BJ (cell line): ENCODE measurements around the gene ALX4. TPM values are rescaled to one million over a fixed set of nuclear protein-coding genes. Genes with fewer than 3 reads are reported as not detected.

Experiments
- CTCF ChIA-PET: fragments of 350-600 bp; formaldehyde crosslinking; extraction: SDS; loops from one replicate; lab custom pipeline; 2021; ENCODE audit warnings: antibody characterized with exemption, inconsistent platforms; lab: Yijun Ruan, JAX
- POLR2A ChIA-PET: fragments of 300-600 bp; sonication (Branson Sonifier 250); formaldehyde crosslinking; extraction: SDS; loops from one replicate; lab custom pipeline; 2021; ENCODE audit warnings: antibody characterized with exemption; lab: Charles Lee
- DNase-seq: peaks from one replicate; pipeline ENCODE4 v3.0.0-alpha.2; 2011; ENCODE audit warnings: low read depth
- H3K27me3 ChIP-seq: 2 replicates; pipeline ENCODE4 v1.6.0; 2011; ENCODE audit warnings: low read length; ENCODE audit not compliant: control insufficient read depth, insufficient read depth
- H3K36me3 ChIP-seq: 2 replicates; pipeline ENCODE4 v1.5.1; 2011; ENCODE audit warnings: low read length; ENCODE audit not compliant: control insufficient read depth, insufficient read depth
- H3K4me3 ChIP-seq: 2 replicates; pipeline ENCODE4 v1.5.1; 2011; ENCODE audit warnings: low read depth, mild to moderate bottlenecking, control low read depth, low read length
- CTCF ChIP-seq: IDR thresholded peaks from 2 replicates; pipeline ENCODE4 v1.5.1; 2011; ENCODE audit warnings: low read depth, mild to moderate bottlenecking, control low read depth, inconsistent platforms, low read length, moderate library complexity; ENCODE audit not compliant: insufficient read depth
- polyA plus RNA-seq: library from polyadenylated mRNA; depleted of rRNA; stranded (reverse); fragments of >200 nt; gene quantifications from 2 replicates; pipeline ENCODE4 v1.2.3, GENCODE V29; 2011

ALX4 gene
- polyA plus RNA-seq, 1 experiment: 2.2 TPM

GRCh38 chr11:44228379-44228778, 81.6 kb downstream of the ALX4 start:
- POLR2A ChIA-PET: no interaction called here
- H3K4me3 ChIP-seq: no peak overlapping the region
- no peak for DNase-seq
- CTCF ChIA-PET: no interaction called here
- H3K27me3 ChIP-seq: no peaks in the 10 kb centered on the region
- no peak for TF ChIP-seq CTCF
- H3K36me3 ChIP-seq: no peaks in the 10 kb centered on the region

GRCh38 chr11:44226945-44227344, 83.0 kb downstream of the ALX4 start:
- no peak for TF ChIP-seq CTCF
- Histone ChIP-seq H3K4me3 (no peak overlapping the region), H3K27me3 (no peaks in the 10 kb centered on the region), H3K36me3 (no peaks in the 10 kb centered on the region)
- ChIA-PET CTCF (interaction anchor here (1.6 kb wide), 1 partner anchor 23 kb away, joined by 3 read pairs; no protein-coding TSS in a partner anchor), POLR2A (interaction anchor here (0.5 to 0.6 kb wide), 2 partner anchors 19 to 49 kb away, joined by 4 to 5 read pairs; no protein-coding TSS in a partner anchor)
- DNase-seq: no peak

DNA sequence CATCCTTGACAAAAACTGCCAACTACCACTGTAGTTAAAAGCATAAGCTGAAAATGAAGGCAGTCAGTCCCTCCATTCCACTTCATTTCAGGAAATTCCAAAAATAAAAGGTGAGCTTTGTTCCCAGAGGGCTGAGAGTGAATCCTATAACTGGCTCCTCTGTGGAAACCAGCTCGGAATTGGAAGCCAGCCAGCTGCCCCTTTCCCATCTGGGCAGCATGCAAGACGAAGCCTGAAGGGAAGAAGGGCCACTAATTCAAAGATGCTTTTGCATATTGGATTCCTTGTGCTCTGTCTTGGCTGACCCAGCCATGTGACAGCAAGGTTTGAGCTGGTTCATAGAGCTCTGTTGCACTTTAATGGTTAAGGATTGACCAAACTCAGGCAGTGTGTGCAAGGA, 83.4 kb downstream of the ALX4 start:
- Histone ChIP-seq H3K36me3 (no peaks in the 10 kb centered on the region), H3K27me3 (no peaks in the 10 kb centered on the region), H3K4me3 (no peak overlapping the region)
- CTCF ChIA-PET: interaction anchor here (1.6 kb wide), 1 partner anchor 23 kb away, joined by 3 read pairs; no protein-coding TSS in a partner anchor
- POLR2A ChIA-PET: interaction anchor here (0.5 kb wide), 1 partner anchor 48 kb away, joined by 5 read pairs; no protein-coding TSS in a partner anchor
- no peak for DNase-seq
- no peak for TF ChIP-seq CTCF

DNA sequence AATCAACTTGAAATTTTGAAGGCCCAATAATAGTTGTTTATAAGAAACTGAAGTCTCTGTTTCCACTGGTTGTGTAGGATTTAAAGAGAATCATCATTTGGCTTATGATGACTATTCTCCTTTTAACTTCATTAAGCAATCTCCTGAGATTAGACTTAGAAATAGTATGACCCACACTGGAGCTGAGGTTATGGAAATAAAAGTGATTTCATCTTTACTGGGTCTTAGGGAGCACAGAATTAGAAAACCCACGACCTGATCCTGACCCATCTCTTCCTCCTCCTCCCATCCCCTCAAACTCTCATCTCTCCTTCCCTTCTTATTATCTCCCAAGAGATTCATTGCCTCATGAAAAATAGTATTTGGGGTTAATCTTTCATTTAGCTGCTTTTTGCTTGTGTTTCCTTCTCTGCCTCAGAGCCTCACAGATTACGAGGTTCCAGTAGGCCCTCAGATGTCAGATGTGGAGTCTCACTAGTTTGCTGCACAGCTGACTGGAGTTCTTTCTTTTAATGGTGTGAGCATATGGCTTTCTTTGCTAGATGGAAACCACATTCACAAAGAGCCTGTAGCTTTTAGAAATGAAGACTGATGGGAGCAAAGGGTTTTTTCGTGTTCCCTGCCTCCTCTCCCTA, 85.0 kb downstream of the ALX4 start:
- CTCF ChIA-PET: interaction anchor here (1.0 to 1.8 kb wide), 2 partner anchors 60 to 91 kb away, joined by 3 to 8 read pairs; no protein-coding TSS in a partner anchor
- POLR2A ChIA-PET: interaction anchor here (0.9 kb wide), 1 partner anchor 20 kb away, joined by 3 read pairs; no protein-coding TSS in a partner anchor
- no peak for DNase-seq
- H3K4me3 ChIP-seq: no peak overlapping the region
- no peaks in the 10 kb centered on the region for H3K27me3 ChIP-seq
- H3K36me3 ChIP-seq: no peaks in the 10 kb centered on the region
- no peak for TF ChIP-seq CTCF

DNA sequence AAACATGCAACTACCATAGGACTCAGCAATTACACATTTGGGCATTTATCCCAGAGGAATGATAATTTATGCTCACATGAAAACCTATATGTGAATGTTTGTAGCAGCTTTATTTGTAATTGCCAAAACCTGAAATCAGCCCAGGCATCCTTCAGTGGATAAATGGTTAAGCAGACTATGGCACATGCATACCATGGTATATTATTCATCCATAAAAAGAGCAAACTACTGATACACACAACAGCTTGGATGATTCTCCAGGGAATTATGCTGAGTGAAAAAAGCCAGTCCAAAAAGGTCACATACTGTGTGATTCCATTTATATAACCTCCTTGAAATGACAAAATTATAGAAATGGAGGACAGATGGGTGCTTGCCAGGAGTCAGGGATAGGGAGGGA, 86.7 kb downstream of the ALX4 start:
- ChIA-PET POLR2A (no interaction called here), CTCF (interaction anchor here (0.6 to 1.7 kb wide), 3 partner anchors 29 to 111 kb away, joined by 4 to 6 read pairs (median 5); no protein-coding TSS in a partner anchor)
- no peaks in the 10 kb centered on the region for H3K27me3 ChIP-seq
- TF ChIP-seq CTCF: no peak
- no peak for DNase-seq
- no peaks in the 10 kb centered on the region for H3K36me3 ChIP-seq
- H3K4me3 ChIP-seq: no peak overlapping the region
